GM19023 (cell line): ENCODE measurements around the gene PROSER3.

Experiments used
- ATAC-seq: cut with Tn5 transposase; IDR thresholded peaks from one replicate; pipeline ENCODE4 v1.9.1; 2021; ENCODE audit warnings: mild to moderate bottlenecking, moderate library complexity; ENCODE audit not compliant: unreplicated experiment

PROSER3 gene

GRCh38 chr19:35738021-35738886 lies 19.7 kb upstream of the PROSER3 start:
- ATAC-seq: no peak

DNA sequence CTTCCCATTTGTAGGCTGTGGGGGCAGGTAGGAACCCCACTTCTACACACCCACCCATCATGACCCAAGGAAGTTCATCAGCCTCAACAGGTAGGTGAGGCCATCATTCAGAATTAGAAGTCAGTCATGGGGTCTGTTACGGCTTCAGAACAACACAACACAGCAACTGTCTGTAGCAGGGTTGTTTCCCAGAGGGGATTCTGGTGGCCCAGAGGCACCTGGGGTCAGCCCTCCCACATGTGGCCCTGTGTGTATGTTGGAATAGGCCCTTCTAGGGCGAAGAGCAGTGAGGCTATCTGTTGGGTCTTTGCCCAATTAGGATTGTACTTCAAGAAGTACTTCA lies 19.1 kb upstream of the PROSER3 start:
- no peak for ATAC-seq

- ATAC-seq: no peak
Measured at GRCh38 chr19:35739275-35740107, 18.5 kb upstream of the PROSER3 start.

DNA sequence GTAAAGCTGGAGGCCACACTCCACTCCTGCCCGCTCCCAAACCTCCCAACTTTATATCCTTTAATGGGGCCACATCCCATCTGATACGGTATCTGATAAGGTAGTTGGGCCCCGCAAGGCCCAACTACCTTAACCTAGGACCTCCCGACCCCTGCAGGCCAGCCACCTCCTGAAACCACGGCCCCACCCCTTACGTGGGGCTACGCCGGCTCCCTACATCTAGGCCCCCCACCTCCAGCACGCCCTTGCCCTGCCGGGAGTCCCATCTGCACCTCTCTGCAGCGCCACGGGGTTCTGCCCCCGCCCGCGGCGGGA lies 17.9 kb upstream of the PROSER3 start:
- ATAC-seq: peak; percentile 7

DNA sequence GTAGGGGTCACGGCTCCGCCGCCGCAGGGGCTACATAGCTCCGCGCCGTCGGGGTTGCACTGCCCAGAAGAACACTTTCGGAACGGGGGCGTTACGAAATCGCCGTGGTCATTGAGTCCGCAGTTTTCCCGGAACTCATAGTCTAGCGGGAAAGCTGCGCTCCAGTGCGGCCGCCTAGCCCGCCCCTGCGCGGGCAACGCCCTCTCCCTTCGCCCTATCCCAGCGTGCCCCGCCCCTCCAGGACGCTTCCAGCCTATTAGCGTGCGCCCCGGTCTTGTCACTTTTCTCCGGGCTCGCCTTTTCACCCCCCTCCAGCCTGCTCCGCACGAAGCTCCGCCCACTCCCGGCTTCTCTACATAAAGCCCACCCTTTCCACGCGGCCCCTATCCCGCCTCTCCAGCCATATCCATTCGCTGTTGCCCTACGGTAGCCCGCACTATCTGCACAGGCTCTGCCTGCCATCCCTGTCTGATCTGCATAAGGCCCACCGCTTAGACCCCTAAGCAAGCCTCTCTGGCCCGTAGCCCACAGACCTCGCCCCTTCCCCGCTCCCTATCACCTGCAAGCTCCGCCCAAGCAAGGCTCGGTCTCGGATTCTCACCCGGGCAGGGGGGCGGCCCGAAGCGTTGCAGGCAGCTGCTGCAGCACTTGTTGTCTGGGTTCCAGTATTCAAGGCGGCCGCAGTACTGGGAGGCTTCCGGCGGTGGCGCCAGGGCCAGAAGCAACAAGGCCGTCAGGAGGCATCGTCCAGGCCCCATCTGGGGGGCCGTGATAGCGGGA lies 17.4 kb upstream of the PROSER3 start:
- peak; percentile 63 for ATAC-seq

DNA sequence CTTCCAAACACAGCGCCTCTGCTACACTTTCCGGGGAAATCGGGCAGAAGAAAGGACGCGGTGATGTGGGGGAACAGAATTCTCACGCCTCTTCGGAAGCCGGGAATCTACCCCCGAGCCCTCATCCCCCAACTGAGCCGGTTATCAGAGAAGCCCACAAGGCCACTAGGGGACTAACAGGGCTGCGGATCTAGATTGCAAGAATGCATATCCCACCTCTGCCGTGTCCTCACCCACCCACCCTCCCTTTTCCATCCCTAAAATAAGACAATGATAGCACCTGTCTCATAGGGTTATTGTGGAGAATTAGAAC lies 16.8 kb upstream of the PROSER3 start:
- no peak for ATAC-seq

DNA sequence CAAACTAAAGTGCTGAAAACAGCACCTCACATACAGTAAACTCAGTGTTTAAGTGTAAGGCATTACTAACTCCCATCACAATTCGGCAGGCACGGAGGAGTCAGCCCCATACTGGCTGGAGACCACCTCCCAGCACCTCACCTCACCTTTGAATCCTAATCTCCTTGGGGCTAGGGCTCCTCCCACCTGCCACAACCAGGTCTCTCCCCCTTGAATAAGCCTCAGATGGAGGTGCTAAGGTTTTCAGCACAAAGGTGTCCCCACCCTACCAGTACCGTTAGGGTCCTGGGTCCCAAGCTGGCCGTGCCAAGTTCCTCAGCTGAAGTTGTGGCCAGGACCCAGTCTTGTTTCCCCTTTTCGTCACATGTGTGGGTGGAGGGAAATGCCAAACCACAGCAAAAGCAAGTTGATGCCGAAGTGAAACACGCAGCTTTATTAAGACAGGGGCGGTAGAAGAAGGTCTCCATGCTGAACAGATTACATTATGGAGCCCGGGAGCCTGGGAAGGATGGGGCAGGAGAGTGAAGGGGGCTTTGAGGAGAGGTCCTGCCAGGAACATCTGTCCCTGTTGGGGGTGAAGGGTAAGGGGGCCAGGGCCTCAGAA lies 15.8 kb upstream of the PROSER3 start, which contains the start of gene IGFLR1:
Gene IGFLR1 (minus strand): TSS at position 332 of the 604 bp plus-strand sequence. CDS start 1,272 bp downstream, outside the sequence.
- no peak for ATAC-seq

DNA sequence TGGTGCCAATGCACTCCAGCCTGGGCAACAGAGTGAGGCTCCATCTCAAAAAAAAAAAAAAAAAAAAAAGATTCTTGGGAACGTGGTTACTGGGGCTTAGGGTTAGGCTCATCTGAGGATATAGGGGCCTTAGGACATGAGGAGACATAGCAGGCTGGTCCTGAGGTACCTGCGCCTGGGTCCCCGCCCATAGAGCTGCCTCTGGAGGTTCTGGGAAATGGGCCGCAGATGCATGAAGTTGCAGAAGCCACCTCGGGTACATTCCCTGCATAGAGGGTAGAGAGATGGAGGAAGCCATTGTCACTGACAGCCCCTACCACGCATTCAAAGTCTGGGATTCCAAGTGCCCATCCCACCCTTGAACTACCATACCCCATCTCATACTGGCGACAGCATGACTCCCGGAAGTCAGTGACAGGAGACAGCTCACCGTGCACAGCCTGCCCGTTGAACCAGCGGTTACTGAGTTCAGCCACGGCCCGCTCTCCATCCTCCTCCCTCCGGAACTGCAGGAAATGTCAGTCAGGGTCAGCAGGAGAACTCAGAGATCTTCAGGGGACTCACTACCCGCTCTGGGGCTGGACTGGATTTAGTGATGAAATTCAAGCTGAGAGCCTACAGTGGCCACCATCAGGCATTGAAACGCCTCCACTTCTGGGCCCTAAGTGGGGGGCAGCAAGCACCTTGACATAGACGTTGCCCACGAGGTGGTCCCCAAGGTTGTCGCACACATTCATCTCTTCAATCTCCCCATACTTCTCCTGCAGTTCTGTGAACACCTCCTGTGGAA lies 14.1 kb upstream of the PROSER3 start:
- no peak for ATAC-seq

DNA sequence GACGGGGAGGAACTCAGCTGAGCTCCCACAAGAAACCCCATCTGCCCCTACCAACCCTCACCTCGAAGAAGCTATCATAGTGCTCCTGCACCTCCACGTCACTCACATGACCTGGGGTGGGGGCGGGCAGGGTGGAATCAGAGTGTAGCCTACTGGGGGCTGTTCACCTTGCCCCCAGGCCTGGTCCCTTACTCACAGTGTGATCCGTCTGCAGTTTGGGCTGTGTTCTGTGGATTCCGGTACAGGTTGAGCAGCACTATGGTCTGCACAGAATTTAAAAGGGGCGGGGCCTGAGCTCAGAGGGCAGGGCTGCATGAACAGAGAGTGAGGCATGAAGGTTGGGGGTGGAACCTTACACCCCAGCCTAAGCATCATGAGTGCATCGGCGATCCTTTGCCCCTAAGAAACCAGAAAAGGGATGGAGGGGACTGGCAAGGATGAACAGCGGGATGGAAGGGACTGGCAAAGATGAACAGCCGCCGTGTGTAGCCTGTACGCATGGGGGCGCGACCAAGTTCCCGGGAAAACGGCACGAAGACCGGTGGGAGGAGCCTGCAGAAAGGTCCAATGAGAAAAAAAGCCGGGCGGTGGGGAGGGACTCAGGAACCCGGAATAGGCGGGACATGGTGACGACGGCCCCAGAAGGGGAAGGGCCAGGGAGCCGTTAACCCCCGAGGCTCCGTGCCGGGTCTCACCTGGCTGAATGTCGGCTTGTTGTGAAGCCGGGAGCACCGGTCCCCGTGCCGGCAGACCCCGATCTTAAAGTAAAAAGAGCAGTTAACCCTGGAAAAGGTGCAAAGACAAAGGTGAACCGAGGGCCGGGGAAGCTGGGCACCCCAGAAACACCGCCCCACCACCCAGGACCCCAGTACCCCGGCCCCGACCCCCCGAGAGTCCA lies 13.3 kb upstream of the PROSER3 start:
- peak; percentile 37 for ATAC-seq

- peak; percentile 44 for ATAC-seq
Measured at GRCh38 chr19:35745328-35746086, 12.5 kb upstream of the PROSER3 start, which contains the start of the genes PSENEN and U2AF1L4. Gene PSENEN (plus strand): TSS chr19:35745651. CDS start chr19:35745931, 280 bp downstream. Gene U2AF1L4 (minus strand): TSS chr19:35745418. CDS start chr19:35745391, 27 bp downstream.

- ATAC-seq: no peak
Measured at GRCh38 chr19:35746087-35746462, 11.9 kb upstream of the PROSER3 start.

DNA sequence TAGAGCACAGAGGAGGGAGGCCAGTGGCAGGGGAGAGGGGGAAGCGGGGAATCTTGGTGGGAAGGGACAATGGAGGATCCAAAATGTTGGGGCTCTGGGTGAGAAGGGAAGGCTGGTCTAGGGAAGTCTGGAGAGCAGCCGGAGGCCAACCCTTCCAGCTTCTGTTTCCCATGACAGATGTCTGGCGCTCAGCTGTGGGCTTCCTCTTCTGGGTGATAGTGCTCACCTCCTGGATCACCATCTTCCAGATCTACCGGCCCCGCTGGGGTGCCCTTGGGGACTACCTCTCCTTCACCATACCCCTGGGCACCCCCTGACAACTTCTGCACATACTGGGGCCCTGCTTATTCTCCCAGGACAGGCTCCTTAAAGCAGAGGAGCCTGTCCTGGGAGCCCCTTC lies 11.4 kb upstream of the PROSER3 start:
- ATAC-seq: no peak

DNA sequence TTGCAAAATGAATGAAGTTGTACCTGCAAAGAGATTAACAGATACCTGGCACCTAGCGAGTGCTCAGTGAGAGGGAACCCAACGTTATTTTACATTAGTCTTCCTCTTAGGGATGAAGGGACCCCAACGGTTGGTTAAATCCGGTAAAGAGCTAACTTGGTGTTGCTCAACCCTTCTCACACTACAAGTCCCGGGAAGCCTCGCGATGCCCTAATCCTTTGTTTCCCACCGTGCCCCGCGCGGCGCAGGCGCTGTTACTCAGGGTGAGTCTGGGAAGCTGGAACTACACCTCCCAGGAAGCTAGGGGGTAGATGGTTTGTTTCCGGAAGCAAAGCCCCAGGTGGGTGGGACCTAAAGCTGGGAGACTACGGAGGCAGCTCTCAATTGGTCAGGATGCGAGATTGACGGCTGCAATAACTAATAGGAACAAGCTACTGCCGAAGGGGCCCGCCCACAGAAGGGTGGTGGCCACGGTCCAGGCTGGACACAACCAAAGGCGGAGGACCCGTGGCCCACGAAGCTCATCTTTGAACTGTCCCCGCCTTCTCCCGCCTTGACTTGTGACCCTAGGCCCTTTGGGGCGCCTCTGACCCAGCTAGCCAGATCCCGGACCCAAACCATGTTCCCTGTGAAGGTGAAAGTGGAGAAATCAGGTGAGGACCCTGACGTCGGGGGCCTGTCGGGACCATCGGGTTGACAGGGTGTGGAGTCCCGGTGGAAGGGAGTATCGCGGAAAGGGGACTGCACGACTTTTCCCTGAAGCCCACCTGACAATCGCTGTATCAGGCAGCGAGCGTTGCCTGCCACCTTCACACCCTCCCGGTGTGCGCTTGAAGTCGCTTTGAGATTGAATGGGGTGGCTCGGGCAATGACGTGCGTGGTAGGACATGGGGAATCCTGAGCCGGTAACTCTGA lies 9.6 kb upstream of the PROSER3 start, which contains the start of gene LIN37:
Gene LIN37 (plus strand): TSS at position 471 of the 915 bp plus-strand sequence. CDS start 149 bp downstream, at position 620.
- peak; percentile 65 for ATAC-seq

- ATAC-seq: no peak
Measured at GRCh38 chr19:35750167-35750566, 7.8 kb upstream of the PROSER3 start.

GRCh38 chr19:35751839-35752745 lies 5.9 kb upstream of the PROSER3 start:
- no peak for ATAC-seq

- ATAC-seq: no peak
Measured at GRCh38 chr19:35752746-35753350, 5.1 kb upstream of the PROSER3 start.
